ENCODE results near the gene MRPL55. TPM values are rescaled to one million over a fixed set of nuclear protein-coding genes. Genes with fewer than 3 reads are reported as not detected.

The MRPL55 gene
- total and polyA plus RNA-seq, 2 of the 13 experiments (the other 11 are each of a cell fraction or from before 2014, with no cell fraction given) = 58.6 to 92.9 TPM

DNA sequence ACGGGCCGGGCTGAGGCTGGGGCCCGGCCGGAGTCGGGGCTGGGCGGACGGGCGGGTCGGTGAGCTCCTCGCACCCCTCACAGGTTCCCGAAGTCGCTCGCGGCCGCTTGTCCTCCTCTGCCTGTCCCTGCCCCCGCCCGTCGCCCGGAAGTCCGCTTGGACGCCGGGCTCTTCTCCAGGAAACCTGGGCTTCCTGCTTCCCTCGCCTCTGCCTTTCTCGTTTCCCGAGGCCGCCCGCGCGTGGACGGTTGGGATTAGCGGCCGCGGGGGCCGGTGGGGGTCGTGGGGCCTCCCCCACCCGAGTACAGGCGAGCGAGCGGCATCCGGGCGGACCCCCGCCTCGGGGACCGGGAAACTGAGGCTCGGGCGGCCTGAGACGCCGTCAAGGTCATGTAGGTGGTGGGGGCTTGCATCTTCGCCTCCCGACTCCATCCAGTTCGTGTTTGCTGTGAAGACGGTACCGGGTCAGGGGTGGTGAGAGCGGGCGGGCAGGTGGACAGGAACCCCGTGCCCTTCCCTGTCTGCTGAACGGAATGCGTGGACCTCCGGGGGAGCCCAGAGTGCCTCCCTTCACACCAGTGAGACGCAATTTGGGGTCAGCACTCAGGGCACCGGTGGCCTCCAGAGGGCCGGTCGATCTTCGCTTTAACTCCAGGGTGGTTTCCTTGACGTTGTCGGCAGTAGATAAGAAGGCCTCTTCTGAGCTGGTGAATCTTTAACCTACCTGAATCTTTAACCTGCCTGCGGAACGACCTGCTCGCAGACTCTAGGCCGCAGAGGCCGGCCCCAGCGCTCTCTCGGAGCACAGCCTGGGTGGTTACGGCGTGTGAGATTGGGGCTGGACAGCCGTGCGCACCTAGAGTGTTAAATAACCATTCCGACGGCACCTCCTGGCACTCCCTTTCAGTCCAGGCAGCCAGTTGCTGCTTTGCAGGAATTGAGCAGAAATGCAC lies 25.9 kb downstream of the MRPL55 start (continued):
- TF ChIP-seq, protein P1, sequence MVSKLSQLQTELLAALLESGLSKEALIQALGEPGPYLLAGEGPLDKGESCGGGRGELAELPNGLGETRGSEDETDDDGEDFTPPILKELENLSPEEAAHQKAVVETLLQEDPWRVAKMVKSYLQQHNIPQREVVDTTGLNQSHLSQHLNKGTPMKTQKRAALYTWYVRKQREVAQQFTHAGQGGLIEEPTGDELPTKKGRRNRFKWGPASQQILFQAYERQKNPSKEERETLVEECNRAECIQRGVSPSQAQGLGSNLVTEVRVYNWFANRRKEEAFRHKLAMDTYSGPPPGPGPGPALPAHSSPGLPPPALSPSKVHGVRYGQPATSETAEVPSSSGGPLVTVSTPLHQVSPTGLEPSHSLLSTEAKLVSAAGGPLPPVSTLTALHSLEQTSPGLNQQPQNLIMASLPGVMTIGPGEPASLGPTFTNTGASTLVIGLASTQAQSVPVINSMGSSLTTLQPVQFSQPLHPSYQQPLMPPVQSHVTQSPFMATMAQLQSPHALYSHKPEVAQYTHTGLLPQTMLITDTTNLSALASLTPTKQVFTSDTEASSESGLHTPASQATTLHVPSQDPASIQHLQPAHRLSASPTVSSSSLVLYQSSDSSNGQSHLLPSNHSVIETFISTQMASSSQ (IDR thresholded peaks at IDR 0.05; ENCODE audit: low read depth) = peak; percentile 61
- TF ChIP-seq, protein P1 (CRISPR knock-in tag; IDR thresholded peaks at IDR 0.05; ENCODE audit: borderline replicate concordance) = 0 out of 2 replicates have a peak, but pooled peaks have one; percentile 26
- TF ChIP-seq ZIK1 (CRISPR knock-in tag; IDR thresholded peaks at IDR 0.05; ENCODE audit: borderline replicate concordance, low read depth) = no peak
- TF ChIP-seq, protein P2, sequence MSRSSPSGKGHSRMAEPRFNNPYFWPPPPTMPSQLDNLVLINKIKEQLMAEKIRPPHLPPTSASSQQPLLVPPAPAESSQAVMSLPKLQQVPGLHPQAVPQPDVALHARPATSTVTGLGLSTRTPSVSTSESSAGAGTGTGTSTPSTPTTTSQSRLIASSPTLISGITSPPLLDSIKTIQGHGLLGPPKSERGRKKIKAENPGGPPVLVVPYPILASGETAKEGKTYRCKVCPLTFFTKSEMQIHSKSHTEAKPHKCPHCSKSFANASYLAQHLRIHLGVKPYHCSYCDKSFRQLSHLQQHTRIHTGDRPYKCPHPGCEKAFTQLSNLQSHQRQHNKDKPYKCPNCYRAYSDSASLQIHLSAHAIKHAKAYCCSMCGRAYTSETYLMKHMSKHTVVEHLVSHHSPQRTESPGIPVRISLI (CRISPR knock-in tag; IDR thresholded peaks at IDR 0.05; ENCODE audit: borderline replicate concordance) = no peak
- TF ChIP-seq ZNF468 (CRISPR knock-in tag; IDR thresholded peaks at IDR 0.05) = no peak
- TF ChIP-seq DR1 (CRISPR knock-in tag; IDR thresholded peaks at IDR 0.05) = no peak
- TF ChIP-seq ZNF773 (CRISPR knock-in tag; IDR thresholded peaks at IDR 0.05; ENCODE audit: borderline replicate concordance) = no peak; the same call in 1 of the 2 replicates
- no peak for TF ChIP-seq ZNF33A (CRISPR knock-in tag; IDR thresholded peaks at IDR 0.05; ENCODE audit: borderline replicate concordance)
- no peak for TF ChIP-seq ZNF256 (CRISPR knock-in tag; conservative IDR thresholded peaks at IDR 0.05)
- peak; percentile 6; the same call in 1 of the 2 replicates for TF ChIP-seq ZMYM4 (CRISPR knock-in tag; IDR thresholded peaks at IDR 0.05)
- TF ChIP-seq ZNF501 (CRISPR knock-in tag; IDR thresholded peaks at IDR 0.05) = peak; percentile 39; the same call in 1 of the 2 replicates
- TF ChIP-seq BORCS8-MEF2B (CRISPR knock-in tag; IDR thresholded peaks at IDR 0.05) = no peak
- no peak for TF ChIP-seq EED (CRISPR knock-in tag; IDR thresholded peaks at IDR 0.05)
- TF ChIP-seq HIVEP1 (CRISPR knock-in tag; IDR thresholded peaks at IDR 0.05) = 0 out of 2 replicates have a peak, but pooled peaks have one; percentile 12
- no peak for TF ChIP-seq FLYWCH1 (CRISPR knock-in tag; IDR thresholded peaks at IDR 0.05)
- TF ChIP-seq, protein P3, sequence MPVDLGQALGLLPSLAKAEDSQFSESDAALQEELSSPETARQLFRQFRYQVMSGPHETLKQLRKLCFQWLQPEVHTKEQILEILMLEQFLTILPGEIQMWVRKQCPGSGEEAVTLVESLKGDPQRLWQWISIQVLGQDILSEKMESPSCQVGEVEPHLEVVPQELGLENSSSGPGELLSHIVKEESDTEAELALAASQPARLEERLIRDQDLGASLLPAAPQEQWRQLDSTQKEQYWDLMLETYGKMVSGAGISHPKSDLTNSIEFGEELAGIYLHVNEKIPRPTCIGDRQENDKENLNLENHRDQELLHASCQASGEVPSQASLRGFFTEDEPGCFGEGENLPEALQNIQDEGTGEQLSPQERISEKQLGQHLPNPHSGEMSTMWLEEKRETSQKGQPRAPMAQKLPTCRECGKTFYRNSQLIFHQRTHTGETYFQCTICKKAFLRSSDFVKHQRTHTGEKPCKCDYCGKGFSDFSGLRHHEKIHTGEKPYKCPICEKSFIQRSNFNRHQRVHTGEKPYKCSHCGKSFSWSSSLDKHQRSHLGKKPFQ (CRISPR knock-in tag; IDR thresholded peaks at IDR 0.05; ENCODE audit: insufficient replicate concordance) = no peak
- TF ChIP-seq, protein P4, sequence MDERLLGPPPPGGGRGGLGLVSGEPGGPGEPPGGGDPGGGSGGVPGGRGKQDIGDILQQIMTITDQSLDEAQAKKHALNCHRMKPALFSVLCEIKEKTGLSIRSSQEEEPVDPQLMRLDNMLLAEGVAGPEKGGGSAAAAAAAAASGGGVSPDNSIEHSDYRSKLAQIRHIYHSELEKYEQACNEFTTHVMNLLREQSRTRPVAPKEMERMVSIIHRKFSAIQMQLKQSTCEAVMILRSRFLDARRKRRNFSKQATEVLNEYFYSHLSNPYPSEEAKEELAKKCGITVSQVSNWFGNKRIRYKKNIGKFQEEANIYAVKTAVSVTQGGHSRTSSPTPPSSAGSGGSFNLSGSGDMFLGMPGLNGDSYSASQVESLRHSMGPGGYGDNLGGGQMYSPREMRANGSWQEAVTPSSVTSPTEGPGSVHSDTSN (CRISPR knock-in tag; IDR thresholded peaks at IDR 0.05) = no peak
- 0 out of 2 replicates have a peak, but pooled peaks have one; percentile 26 for TF ChIP-seq ZNF556 (CRISPR knock-in tag; IDR thresholded peaks at IDR 0.05; ENCODE audit: borderline replicate concordance)
- TF ChIP-seq GLI4 (CRISPR knock-in tag; IDR thresholded peaks at IDR 0.05; ENCODE audit: borderline replicate concordance) = no peak
- no peak for TF ChIP-seq ZNF768 (CRISPR knock-in tag; IDR thresholded peaks at IDR 0.05)

Data from HepG2 (cell line).